Gastrocnemius medialis (tissue), 4 donors: Measurements from ENCODE around the gene SFSWAP. TPM values are rescaled to one million over a fixed set of nuclear protein-coding genes. Genes with fewer than 3 reads are reported as not detected.

Source experiments
- ATAC-seq, 2 donors: fragments of 150-250 bp; one replicate each; pipeline ENCODE4 v1.9.1; 2016
- DNase-seq, 2 donors: peaks; one replicate each; pipeline ENCODE4 v3.0.0-alpha.2; 2019
- H3K27ac ChIP-seq, 4 donors: fragments of 200-600 bp; sonication (generic); 1 replicate in 1 of 4; 2 replicates in 3 of 4; pipeline ENCODE4 v1.5.1; 2016 to 2018; ENCODE audit warnings: mild to moderate bottlenecking in 2 of 4, moderate library complexity in 1 of 4
- H3K27me3 ChIP-seq, 3 donors: fragments of 200-600 bp; sonication (generic) in 2 of 3; 1 replicate in 1 of 3; 2 replicates in 2 of 3; pipeline versions ENCODE4 v1.5.1 to v1.6.0; 2016 to 2019; ENCODE audit warnings: mild to moderate bottlenecking in 1 of 3, moderate library complexity in 1 of 3
- H3K36me3 ChIP-seq, 2 donors: fragments of 200-600 bp; sonication (generic) in 1 of 2; one replicate each; pipeline ENCODE4 v1.5.1; 2017 to 2018
- H3K4me1 ChIP-seq, 2 donors: fragments of 200-600 bp; sonication (generic) in 1 of 2; one replicate each; pipeline ENCODE4 v1.5.1; 2016 to 2017; ENCODE audit warnings: mild to moderate bottlenecking in 2 of 2
- H3K4me3 ChIP-seq, 4 donors: fragments of 200-600 bp; sonication (generic) in 3 of 4; 1 replicate in 1 of 4; 2 replicates in 3 of 4; pipeline ENCODE4 v1.5.1; 2016 to 2019; ENCODE audit warnings: mild to moderate bottlenecking in 2 of 4
- H3K9me3 ChIP-seq, 3 donors: fragments of 200-600 bp; sonication (generic) in 2 of 3; 1 replicate in 1 of 3; 2 replicates in 2 of 3; pipeline ENCODE4 v1.5.1; 2016 to 2019
- POLR2A ChIP-seq, 2 donors: fragments of 450-650 bp; IDR thresholded peaks; one replicate each; pipeline ENCODE4 v1.6.1; 2017; ENCODE audit warnings: antibody characterized with exemption in 2 of 2, mild to moderate bottlenecking in 2 of 2, moderate library complexity in 2 of 2
- in situ Hi-C, 4 donors: fragments of 200-750 bp; cut with MboI; loops; one replicate each; pipeline versions ENCODE4 v1.15.0 to v1.8.0; 2017; ENCODE audit warnings: low sequenced_read_pairs in 4 of 4
- intact Hi-C: fragments of 100-400 bp; cut with DNase I; formaldehyde crosslinking; loops from one replicate; pipeline ENCODE4 v1.15.1; 2023; ENCODE audit warnings: low total_unique reads
- total RNA-seq, 4 donors: library from RNA; depleted of rRNA; stranded (reverse); fragments of >200 nt; gene quantifications; one replicate each; pipeline versions ENCODE4 v1.1.0 to v1.2.3, GENCODE V29; 2016
- TF ChIP-seq, protein P1 (sequence below), 5 experiments: fragments of 450-650 bp in 3 of 5; fragments of 200-600 bp in 2 of 5; sonication (generic) in 2 of 5; IDR thresholded peaks in 4 of 5; conservative IDR thresholded peaks in 1 of 5; 1 replicate in 4 of 5; 2 replicates in 1 of 5; pipeline ENCODE4 v1.5.1; 2016 to 2019; ENCODE audit warnings: antibody characterized with exemption in 5 of 5, mild to moderate bottlenecking in 3 of 5, moderate library complexity in 3 of 5

Gene SFSWAP
- total RNA-seq, 4 donors from 2014 or later, result 18.0 to 29.7 (median 25.4) TPM

GRCh38 chr12:131671276-131671675 lies 39.6 kb upstream of the SFSWAP start:
- H3K36me3 ChIP-seq, result no peaks in the 10 kb centered on the region
- ATAC-seq (no peak), DNase-seq (no peak)
- peaks cover 0 to 19% (median 8%) of the 10 kb centered on the region in 3 donors for H3K27me3 ChIP-seq
- H3K4me1 ChIP-seq, result no peaks in the 10 kb centered on the region
- no peak overlapping the region for H3K27ac ChIP-seq
- H3K4me3 ChIP-seq, result no peak overlapping the region
- intact Hi-C loops, result no loop called here
- in situ Hi-C loops, result no loop called here
- TF ChIP-seq POLR2A (IDR thresholded peaks at IDR 0.05), result no peak
- TF ChIP-seq, protein P1, sequence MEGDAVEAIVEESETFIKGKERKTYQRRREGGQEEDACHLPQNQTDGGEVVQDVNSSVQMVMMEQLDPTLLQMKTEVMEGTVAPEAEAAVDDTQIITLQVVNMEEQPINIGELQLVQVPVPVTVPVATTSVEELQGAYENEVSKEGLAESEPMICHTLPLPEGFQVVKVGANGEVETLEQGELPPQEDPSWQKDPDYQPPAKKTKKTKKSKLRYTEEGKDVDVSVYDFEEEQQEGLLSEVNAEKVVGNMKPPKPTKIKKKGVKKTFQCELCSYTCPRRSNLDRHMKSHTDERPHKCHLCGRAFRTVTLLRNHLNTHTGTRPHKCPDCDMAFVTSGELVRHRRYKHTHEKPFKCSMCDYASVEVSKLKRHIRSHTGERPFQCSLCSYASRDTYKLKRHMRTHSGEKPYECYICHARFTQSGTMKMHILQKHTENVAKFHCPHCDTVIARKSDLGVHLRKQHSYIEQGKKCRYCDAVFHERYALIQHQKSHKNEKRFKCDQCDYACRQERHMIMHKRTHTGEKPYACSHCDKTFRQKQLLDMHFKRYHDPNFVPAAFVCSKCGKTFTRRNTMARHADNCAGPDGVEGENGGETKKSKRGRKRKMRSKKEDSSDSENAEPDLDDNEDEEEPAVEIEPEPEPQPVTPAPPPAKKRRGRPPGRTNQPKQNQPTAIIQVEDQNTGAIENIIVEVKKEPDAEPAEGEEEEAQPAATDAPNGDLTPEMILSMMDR (IDR thresholded peaks at IDR 0.05 in 4 of 5, conservative IDR thresholded peaks at IDR 0.05 in 1 of 5), result no peak
- H3K9me3 ChIP-seq, result no peaks in the 10 kb centered on the region

DNA sequence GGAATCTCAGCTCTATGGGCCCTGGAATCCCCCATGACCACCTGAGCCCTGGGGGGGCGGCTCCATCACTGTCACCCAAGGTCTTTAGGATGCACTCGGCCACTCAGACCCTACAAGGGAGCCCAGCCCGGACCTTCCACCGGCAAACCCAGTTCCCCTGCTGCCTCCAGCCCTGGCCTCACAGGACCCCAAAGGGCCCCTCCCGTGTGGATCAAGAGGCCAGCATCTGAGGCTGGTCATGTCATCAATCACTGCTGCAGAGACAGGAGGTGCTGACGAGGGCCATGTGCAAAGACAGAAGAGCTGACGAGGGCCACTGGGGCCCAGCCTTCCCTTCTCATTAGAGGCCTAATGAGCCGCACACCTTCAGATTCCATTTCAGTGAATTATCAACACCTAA lies 39.0 kb upstream of the SFSWAP start:
- intact Hi-C loops, result no loop called here
- peaks cover 0 to 19% (median 8%) of the 10 kb centered on the region in 3 donors for H3K27me3 ChIP-seq
- ATAC-seq (no peak), DNase-seq (no peak)
- no peak for TF ChIP-seq POLR2A (IDR thresholded peaks at IDR 0.05)
- TF ChIP-seq, protein P1 (IDR thresholded peaks at IDR 0.05 in 4 of 5, conservative IDR thresholded peaks at IDR 0.05 in 1 of 5), result no peak
- H3K9me3 ChIP-seq, result no peaks in the 10 kb centered on the region
- H3K4me1 ChIP-seq, result no peaks in the 10 kb centered on the region
- H3K36me3 ChIP-seq, result no peaks in the 10 kb centered on the region
- in situ Hi-C loops, result no loop called here
- no peak overlapping the region for H3K27ac ChIP-seq
- no peak overlapping the region for H3K4me3 ChIP-seq

DNA sequence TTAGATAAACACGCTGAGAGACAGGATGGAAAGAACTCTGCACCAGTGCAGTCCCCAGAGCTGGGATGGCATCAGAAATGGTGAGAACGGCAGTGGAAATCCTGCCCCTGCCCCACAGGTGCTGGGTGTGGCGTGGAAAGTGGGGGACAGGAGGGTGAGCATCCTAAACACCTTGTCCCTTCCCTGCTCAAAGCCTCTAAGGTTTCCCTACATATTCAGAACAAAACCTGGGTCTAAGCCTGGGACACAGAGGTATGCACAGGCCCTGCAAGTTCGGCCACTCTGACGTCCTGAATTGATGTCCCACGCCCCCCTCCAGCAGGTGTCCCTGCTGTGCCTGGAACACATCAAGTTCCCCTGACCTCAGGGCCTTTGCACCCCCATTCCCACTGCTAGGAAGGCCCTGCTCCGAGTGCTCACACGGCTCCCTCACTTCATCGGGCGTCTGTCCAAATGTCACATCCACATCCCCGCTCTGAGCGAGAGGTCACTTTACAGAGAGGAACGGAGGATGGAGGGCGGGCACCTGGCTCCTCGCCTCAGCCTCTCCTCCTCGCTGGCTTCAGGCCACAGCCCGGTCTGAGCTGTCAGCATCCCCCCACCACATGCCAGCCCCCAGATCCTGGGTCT lies 38.5 kb upstream of the SFSWAP start:
- Histone ChIP-seq H3K27me3 (peaks cover 0 to 19% (median 8%) of the 10 kb centered on the region in 3 donors), H3K4me3 (no peak overlapping the region), H3K36me3 (no peaks in the 10 kb centered on the region), H3K9me3 (no peaks in the 10 kb centered on the region), H3K27ac (no peak overlapping the region), H3K4me1 (no peaks in the 10 kb centered on the region)
- DNase-seq (no peak), ATAC-seq (no peak)
- in situ Hi-C loops (no loop called here), intact Hi-C loops (no loop called here)
- no peak for TF ChIP-seq POLR2A (IDR thresholded peaks at IDR 0.05)
- TF ChIP-seq, protein P1 (IDR thresholded peaks at IDR 0.05 in 4 of 5, conservative IDR thresholded peaks at IDR 0.05 in 1 of 5), result no peak

- no peaks in the 10 kb centered on the region for H3K36me3 ChIP-seq
- no peaks in the 10 kb centered on the region for H3K9me3 ChIP-seq
- no peak overlapping the region for H3K4me3 ChIP-seq
- DNase-seq, result no peak
- in situ Hi-C loops (no loop called here), intact Hi-C loops (no loop called here)
- ATAC-seq, result no peak
- peaks cover 0 to 19% (median 5%) of the 10 kb centered on the region in 3 donors for H3K27me3 ChIP-seq
- H3K4me1 ChIP-seq, result no peaks in the 10 kb centered on the region
- H3K27ac ChIP-seq, result no peak overlapping the region
- TF ChIP-seq POLR2A (IDR thresholded peaks at IDR 0.05), result no peak
Observed at GRCh38 chr12:131672941-131673887, 37.7 kb upstream of the SFSWAP start.

GRCh38 chr12:131673888-131674257 lies 37.0 kb upstream of the SFSWAP start:
- no peaks in the 10 kb centered on the region for H3K36me3 ChIP-seq
- no peak overlapping the region for H3K4me3 ChIP-seq
- ATAC-seq (no peak), DNase-seq (no peak)
- no peaks in the 10 kb centered on the region for H3K4me1 ChIP-seq
- peaks cover 4 to 18% (median 7%) of the 10 kb centered on the region in 3 donors for H3K27me3 ChIP-seq
- H3K9me3 ChIP-seq, result no peaks in the 10 kb centered on the region
- intact Hi-C loops (no loop called here), in situ Hi-C loops (no loop called here)
- TF ChIP-seq, protein P1 (IDR thresholded peaks at IDR 0.05 in 4 of 5, conservative IDR thresholded peaks at IDR 0.05 in 1 of 5), result no peak
- no peak for TF ChIP-seq POLR2A (IDR thresholded peaks at IDR 0.05)
- no peak overlapping the region for H3K27ac ChIP-seq
